Heart left ventricle (tissue), 16 donors: Measurements from ENCODE around the gene RUBCNL. TPM values are rescaled to one million over a fixed set of nuclear protein-coding genes. Genes with fewer than 3 reads are reported as not detected.

Experiments
- ATAC-seq, 4 donors: fragments of 200-7000 bp; cut with Tn5 transposase; one replicate each; pipeline ENCODE4 v1.9.1; 2020 to 2022; ENCODE audit warnings: moderate library complexity in 4 of 4, mild to moderate bottlenecking in 3 of 4, moderate number of reproducible peaks in 1 of 4
- DNase-seq, 5 donors: peaks; one replicate each; pipeline ENCODE4 v3.0.0-alpha.2; 2020
- H3K27ac ChIP-seq, 12 donors: fragments of 200-600 bp; sonication (generic) in 4 of 12; one replicate each; pipeline versions ENCODE4 v1.5.0 to v1.8.0; 2016 to 2022; ENCODE audit warnings: mild to moderate bottlenecking in 2 of 12
- H3K27me3 ChIP-seq, 9 donors: fragments of 200-600 bp; sonication (generic) in 2 of 9; one replicate each; pipeline versions ENCODE4 v1.5.1 to v1.8.0; 2016 to 2022; ENCODE audit warnings: mild to moderate bottlenecking in 3 of 9
- H3K36me3 ChIP-seq, 9 donors: fragments of 200-600 bp; sonication (generic) in 2 of 9; one replicate each; pipeline versions ENCODE4 v1.5.0 to v1.8.0; 2018 to 2022; ENCODE audit warnings: mild to moderate bottlenecking in 2 of 9
- H3K4me1 ChIP-seq, 12 donors: fragments of 200-600 bp; sonication (generic) in 4 of 12; one replicate each; pipeline versions ENCODE4 v1.5.0 to v1.8.0; 2016 to 2022; ENCODE audit warnings: mild to moderate bottlenecking in 3 of 12
- H3K4me3 ChIP-seq, 12 donors: fragments of 200-600 bp; sonication (generic) in 4 of 12; one replicate each; pipeline versions ENCODE4 v1.5.0 to v1.8.0; 2017 to 2022; ENCODE audit warnings: mild to moderate bottlenecking in 9 of 12, moderate library complexity in 4 of 12
- H3K9me3 ChIP-seq, 12 donors: fragments of 200-600 bp; sonication (generic) in 4 of 12; one replicate each; pipeline versions ENCODE4 v1.5.0 to v1.8.0; 2016 to 2022; ENCODE audit warnings: mild to moderate bottlenecking in 1 of 12
- CTCF ChIP-seq, 12 donors: fragments of 200-600 bp; sonication (generic) in 4 of 12; IDR thresholded peaks; one replicate each; pipeline versions ENCODE4 v1.5.0 to v1.8.0; 2018 to 2022; ENCODE audit warnings: antibody characterized with exemption in 12 of 12, mild to moderate bottlenecking in 5 of 12
- POLR2A ChIP-seq, 2 donors: fragments of 450-650 bp; IDR thresholded peaks; one replicate each; pipeline ENCODE4 v1.6.1; 2017; ENCODE audit warnings: antibody characterized with exemption in 2 of 2, mild to moderate bottlenecking in 2 of 2, moderate library complexity in 2 of 2
- WGBS, 4 donors: extraction: QIAGEN DNeasy Blood & Tissue Kit in 2 of 4; methylation state at CpG; one replicate each; pipeline versions ENCODE4 v1.1.5 to v1.1.7; 2013 to 2018; 5-methylcytosine and 5-hydroxymethylcytosine counted together
- intact Hi-C, 10 donors: fragments of 100-400 bp; cut with DNase I; formaldehyde crosslinking; loops; one replicate each; pipeline versions ENCODE4 v1.11.1 to v1.14.2; 2022
- polyA plus RNA-seq, 2 donors: library from polyadenylated mRNA; stranded (reverse); fragments of 200-250 nt; gene quantifications; one replicate each; pipeline ENCODE4 v1.2.3, GENCODE V29; 2013
- total RNA-seq, 9 donors: library from RNA; depleted of rRNA in 2 of 9; stranded (reverse); fragments of >200 nt in 2 of 9; fragmentation: NEBNext Ultra II Directional in 3 of 9; extraction: Animal tissue kit (Norgen Biotek cat#: 25700) in 3 of 9; gene quantifications; one replicate each; pipeline versions ENCODE4 v1.1.0 to v1.2.4, GENCODE V29; 2016 to 2023
- donor health status: ischemic (EF 13 %, LVEDD 7.1; RV severe dilation, severe dysfunction).
- donor health status: healthy with polysubstance abuse.
- donor health status: DM: no; HTN: yes; CAD: no.
- donor health status: DM: no; HTN: no; CAD: no.
- donor health status: ischemic (EF 25% LVEDD 6.9; RV normal size, moderate dysfunction).
- donor health status: ischemic (EF 25% LVEDD 5.7; RV mildly dilated, moderate dysfunction).
- donor health status: healthy.
- donor health status: DM: yes; HTN: yes; CAD: no.
- donor health status: ischemic (EF 35%, LVEDD 5.7; RV mildly dilated, moderate dysfunction).
- donor health status: nonischemic (EF 11% LVEDD 7.7; RV severe dilation, severe dysfunction).
- donor health status: DM: yes; HTN: yes; CAD: no.
- donor health status: PGD.
- donor health status: ischemic (EF 29% LVEDD 5.4; RV normal size, mild dysfunction).
- donor health status: nonischemic (EF 23%, LVEDD 6.1; RV moderate dilation, normal function).

Gene RUBCNL
- total and polyA plus RNA-seq, 11 donors = 0.25 to 5.9 (median 0.44) TPM; not detected in 1

- peaks cover 0 to 18% (median 0%) of the 10 kb centered on the region in 9 donors for H3K27me3 ChIP-seq
- intact Hi-C loops = no loop called here
- peaks cover 0 to 3% (median 0%) of the 10 kb centered on the region in 12 donors for H3K4me1 ChIP-seq
- 87 to 93% (median 90%) methylated on average over 7 of the region's 7 CpGs for WGBS, 4 donors
- ATAC-seq (no peak), DNase-seq (no peak)
- no peaks in the 10 kb centered on the region for H3K9me3 ChIP-seq
- H3K27ac ChIP-seq = no peak overlapping the region
- no peaks in the 10 kb centered on the region for H3K36me3 ChIP-seq
- TF ChIP-seq CTCF (IDR thresholded peaks at IDR 0.05) (no peak), POLR2A (IDR thresholded peaks at IDR 0.05) (no peak)
- H3K4me3 ChIP-seq = no peak overlapping the region
Observed at GRCh38 chr13:46329624-46330023, 57.4 kb downstream of the RUBCNL start.

GRCh38 chr13:46327246-46327645 is 59.8 kb downstream of the RUBCNL start:
- WGBS, 4 donors = 20 to 38% (median 24%) methylated on average over 1 of the region's 1 CpG
- Histone ChIP-seq H3K4me1 (no peaks in the 10 kb centered on the region), H3K4me3 (no peak overlapping the region), H3K27me3 (peaks cover 0 to 18% (median 0%) of the 10 kb centered on the region in 9 donors), H3K36me3 (no peaks in the 10 kb centered on the region), H3K9me3 (no peaks in the 10 kb centered on the region), H3K27ac (no peak overlapping the region)
- no peak for DNase-seq
- no peak for ATAC-seq
- TF ChIP-seq POLR2A (IDR thresholded peaks at IDR 0.05) (no peak), CTCF (IDR thresholded peaks at IDR 0.05) (no peak)
- intact Hi-C loops = no loop called here

GRCh38 chr13:46324976-46325375 is 62.1 kb downstream of the RUBCNL start:
- WGBS, 4 donors = 79 to 89% (median 80%) methylated on average over 5 of the region's 5 CpGs
- Histone ChIP-seq H3K36me3 (no peaks in the 10 kb centered on the region), H3K27ac (no peak overlapping the region), H3K27me3 (peaks cover 0 to 18% (median 0%) of the 10 kb centered on the region in 9 donors), H3K4me1 (peaks cover 0 to 12% (median 0%) of the 10 kb centered on the region in 12 donors), H3K9me3 (no peaks in the 10 kb centered on the region), H3K4me3 (no peak overlapping the region)
- TF ChIP-seq CTCF (IDR thresholded peaks at IDR 0.05) (no peak), POLR2A (IDR thresholded peaks at IDR 0.05) (no peak)
- ATAC-seq = no peak
- no peak for DNase-seq
- intact Hi-C loops = no loop called here

GRCh38 chr13:46321494-46322225 is 65.4 kb downstream of the RUBCNL start:
- intact Hi-C loops = no loop called here
- ATAC-seq = peak in 3 of 4 donors; percentile 41 to 76 (median 58)
- DNase-seq = peak in 4 of 5 donors; percentile 23 to 55 (median 36)
- TF ChIP-seq POLR2A (IDR thresholded peaks at IDR 0.05) = no peak
- TF ChIP-seq CTCF (IDR thresholded peaks at IDR 0.05) = peak; percentile 40 to 75 (median 56)
- Histone ChIP-seq H3K4me3 (peak overlapping the region in 1 of 12 donors; percentile 15), H3K36me3 (no peaks in the 10 kb centered on the region), H3K4me1 (peaks cover 0 to 17% (median 0%) of the 10 kb centered on the region in 12 donors), H3K27ac (peak overlapping the region in 1 of 12 donors; percentile 65), H3K9me3 (no peaks in the 10 kb centered on the region), H3K27me3 (peaks cover 0 to 14% (median 0%) of the 10 kb centered on the region in 9 donors)
- WGBS, 4 donors = 58 to 63% (median 60%) methylated on average over 17 of the region's 17 CpGs
